Mesothelial cell of epicardium (in vitro differentiated cells): ENCODE data around the gene PFKFB3. TPM values are rescaled to one million over a fixed set of nuclear protein-coding genes. Genes with fewer than 3 reads are reported as not detected.
A peak's percentile ranks its signal among the peaks of the same experiment; 100 is the strongest.
"Not testable (repeated sequence)": the region's sequence is repeated elsewhere in the genome, so short reads cannot be mapped to it uniquely, and the experiment has no call there.

Experiments
- DNase-seq, 2 experiments: peaks; one replicate each; pipeline ENCODE4 v3.0.0; 2021; ENCODE audit warnings: low spot score in 2 of 2; ENCODE audit not compliant: unreplicated experiment in 2 of 2
- H3K27ac Mint-ChIP-seq: 2 replicates; pipeline ENCODE4 v1.8.0; 2021; ENCODE audit warnings: mixed read lengths
- H3K27me3 Mint-ChIP-seq: 2 replicates; pipeline ENCODE4 v1.8.0; 2021; ENCODE audit warnings: low read depth, mixed read lengths
- H3K36me3 Mint-ChIP-seq: 2 replicates; pipeline ENCODE4 v1.8.0; 2021; ENCODE audit warnings: mixed read lengths
- H3K4me1 Mint-ChIP-seq: 2 replicates; pipeline ENCODE4 v1.8.0; 2021; ENCODE audit warnings: mixed read lengths
- H3K4me3 Mint-ChIP-seq: 2 replicates; pipeline ENCODE4 v1.8.0; 2021; ENCODE audit warnings: mild to moderate bottlenecking, moderate library complexity, mixed read lengths
- H3K9me3 Mint-ChIP-seq: 2 replicates; pipeline ENCODE4 v1.8.0; 2021; ENCODE audit warnings: mixed read lengths
- CTCF ChIP-seq: fragments of 200-600 bp; sonication (generic); IDR thresholded peaks from one replicate; pipeline ENCODE4 v1.5.0; 2021; ENCODE audit warnings: antibody characterized with exemption; ENCODE audit not compliant: unreplicated experiment
- total RNA-seq: library from RNA; stranded (reverse); gene quantifications from 3 replicates; pipeline ENCODE4 v1.2.1, GENCODE V29; 2021

The PFKFB3 gene
- total RNA-seq, 1 donor from 2014 or later, result 51.5 TPM

GRCh38 chr10:6162589-6163356 lies 40.0 kb upstream of the PFKFB3 start:
- no peaks in the 10 kb centered on the region for H3K9me3 Mint-ChIP-seq
- peak overlapping the region; percentile 3 for H3K27ac Mint-ChIP-seq
- H3K27me3 Mint-ChIP-seq, result no peaks in the 10 kb centered on the region
- TF ChIP-seq CTCF, result no peak
- peaks cover 41% of the 10 kb centered on the region for H3K4me1 Mint-ChIP-seq
- H3K4me3 Mint-ChIP-seq, result peak overlapping the region; percentile 37
- no peak for DNase-seq
- H3K36me3 Mint-ChIP-seq, result peaks cover 6% of the 10 kb centered on the region

- peaks cover 43% of the 10 kb centered on the region for H3K4me1 Mint-ChIP-seq
- peak overlapping the region; percentile 97 for H3K27ac Mint-ChIP-seq
- peak overlapping the region; percentile 72 for H3K4me3 Mint-ChIP-seq
These were observed 39.1 kb upstream of the PFKFB3 start for GRCh38 chr10:6163364-6164270.

DNA sequence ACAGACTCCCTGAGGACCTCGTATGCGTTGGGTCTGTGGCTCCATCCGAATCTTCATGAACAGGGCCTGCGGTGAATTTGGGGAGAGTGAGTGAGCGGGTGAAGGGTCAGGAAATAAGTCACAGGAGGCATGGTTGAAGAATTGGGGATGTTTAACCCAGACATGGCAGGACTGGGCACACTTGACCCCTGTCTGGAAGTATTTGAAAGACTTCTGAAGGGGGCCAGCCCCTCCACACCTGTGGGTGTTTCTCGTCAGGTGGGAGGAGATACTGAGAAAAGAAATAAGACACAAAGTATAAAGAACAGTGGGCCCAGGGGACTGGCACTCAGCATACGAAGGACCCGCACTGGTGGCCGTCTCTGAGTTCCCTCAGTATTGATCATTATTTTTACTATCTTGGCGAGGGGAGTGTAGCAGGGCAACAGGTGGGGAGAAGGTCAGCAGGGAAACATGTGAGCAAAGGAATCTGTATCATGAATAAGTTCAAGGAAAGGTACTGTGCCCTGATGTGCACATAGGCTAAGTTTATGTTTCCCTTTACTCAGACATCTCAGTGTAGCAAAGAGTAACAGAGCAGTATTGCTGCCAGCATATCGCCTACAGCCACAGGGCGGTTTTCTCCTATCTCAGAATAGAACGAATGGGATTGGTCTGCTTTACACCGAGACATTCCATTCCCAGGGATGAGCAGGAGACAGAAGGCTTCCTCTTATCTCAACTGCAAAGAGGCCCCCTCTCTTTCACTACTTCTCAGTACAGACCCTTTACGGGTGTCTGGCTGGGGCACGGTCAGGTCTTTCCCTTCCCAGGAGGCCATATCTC lies 38.2 kb upstream of the PFKFB3 start:
- peak overlapping the region; percentile 97 for H3K27ac Mint-ChIP-seq
- peak overlapping the region; percentile 72 for H3K4me3 Mint-ChIP-seq
- peaks cover 46% of the 10 kb centered on the region for H3K4me1 Mint-ChIP-seq
- DNase-seq, result no peak
- H3K36me3 Mint-ChIP-seq, result peaks cover 7% of the 10 kb centered on the region
- H3K9me3 Mint-ChIP-seq, result no peaks in the 10 kb centered on the region
- no peak for TF ChIP-seq CTCF
- H3K27me3 Mint-ChIP-seq, result no peaks in the 10 kb centered on the region

More at GRCh38 chr10:6163364-6164270, 39.1 kb upstream of the PFKFB3 start:
- peaks cover 6% of the 10 kb centered on the region for H3K36me3 Mint-ChIP-seq
- H3K27me3 Mint-ChIP-seq, result no peaks in the 10 kb centered on the region
- peak; percentile 77 to 87 for DNase-seq
- no peaks in the 10 kb centered on the region for H3K9me3 Mint-ChIP-seq
- no peak for TF ChIP-seq CTCF

DNA sequence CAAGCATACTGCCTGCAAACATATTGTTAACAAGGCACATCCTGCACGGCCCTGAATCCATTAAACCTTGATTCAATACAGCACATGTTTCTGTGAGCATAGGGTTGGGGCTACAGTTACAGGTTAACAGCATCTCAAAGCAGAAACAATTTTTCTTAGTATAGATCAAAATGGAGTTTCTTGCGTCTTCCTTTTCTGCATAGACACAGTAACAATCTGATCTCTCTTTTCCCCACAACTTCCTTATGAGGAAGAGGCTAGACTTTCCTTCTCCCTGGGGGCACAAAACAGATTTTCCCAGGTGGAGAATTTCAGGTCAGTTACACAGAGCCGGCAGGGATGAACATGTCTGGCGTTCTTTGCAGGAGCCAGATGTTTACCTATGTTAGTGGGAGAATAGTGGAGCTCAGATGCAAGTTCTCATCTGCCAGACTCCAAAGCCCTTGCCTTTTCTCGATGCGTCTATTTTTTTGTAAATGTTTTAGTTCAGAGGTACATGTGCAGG lies 37.5 kb upstream of the PFKFB3 start:
- peak overlapping the region; percentile 97 for H3K27ac Mint-ChIP-seq

DNA sequence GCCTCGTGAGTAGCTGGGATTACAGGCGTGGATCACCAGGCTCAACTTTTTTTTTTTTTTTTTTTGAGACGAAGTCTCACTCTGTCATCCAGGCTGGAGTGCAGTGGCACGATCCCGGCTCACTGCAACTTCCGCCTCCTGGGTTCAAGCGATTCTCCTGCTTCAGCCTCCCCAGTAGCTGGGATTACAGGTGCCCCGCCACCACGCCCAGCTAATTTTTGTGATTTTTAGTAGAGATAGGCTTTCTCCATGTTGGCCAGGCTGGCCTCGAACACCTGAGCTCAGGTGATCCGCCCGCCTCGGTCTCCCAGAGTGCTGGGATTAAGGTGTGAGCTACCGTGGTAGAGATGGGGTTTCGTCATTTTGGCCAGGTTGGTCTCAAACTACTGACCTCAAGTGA lies 36.8 kb upstream of the PFKFB3 start:
- peak overlapping the region; percentile 97 for H3K27ac Mint-ChIP-seq
- DNase-seq, H3K4me3 Mint-ChIP-seq, H3K36me3 Mint-ChIP-seq, H3K9me3 Mint-ChIP-seq, H3K27me3 Mint-ChIP-seq: not testable (repeated sequence)
- H3K4me1 Mint-ChIP-seq, result peaks cover 56% of the 10 kb centered on the region

More for the DNA sequence above, 37.5 kb upstream of the PFKFB3 start:
- peak overlapping the region; percentile 72 for H3K4me3 Mint-ChIP-seq
- TF ChIP-seq CTCF, result no peak
- H3K36me3 Mint-ChIP-seq, result peaks cover 7% of the 10 kb centered on the region
- H3K4me1 Mint-ChIP-seq, result peaks cover 51% of the 10 kb centered on the region
- DNase-seq, result no peak
- H3K27me3 Mint-ChIP-seq, result no peaks in the 10 kb centered on the region
- H3K9me3 Mint-ChIP-seq, result no peaks in the 10 kb centered on the region
